HepG2 (cell line): ENCODE measurements around the gene SMR3B.

Source experiments
- ATF7 ChIP-seq, 2 experiments: fragments of 450-650 bp in 1 of 2; sonication (generic) in 1 of 2; formaldehyde crosslinking in 1 of 2; IDR thresholded peaks; 2 replicates each; pipeline versions ENCODE4 v1.4.0 to v1.6.1; 2016 to 2020; ENCODE audit warnings: antibody characterized with exemption in 1 of 2, mild to moderate bottlenecking in 1 of 2, missing genetic modification reagents in 1 of 2
- PHB2 ChIP-seq: fragments of 450-650 bp; IDR thresholded peaks from 2 replicates; pipeline ENCODE4 v1.6.1; 2018; ENCODE audit not compliant: partially characterized antibody
- U2AF1 ChIP-seq: fragments of 200-400 bp; formaldehyde crosslinking; optimal IDR thresholded peaks from 2 replicates; pipeline ENCODE3; 2017; ENCODE audit warnings: mild to moderate bottlenecking, low read depth, low read length
- ZNF317 ChIP-seq: sonication (generic); formaldehyde crosslinking; IDR thresholded peaks from 2 replicates; pipeline ENCODE4 v1.5.0; 2020; ENCODE audit warnings: mild to moderate bottlenecking, missing genetic modification reagents
- ZNF720 ChIP-seq: sonication (generic); formaldehyde crosslinking; IDR thresholded peaks from 2 replicates; pipeline ENCODE4 v1.4.0; 2020; ENCODE audit warnings: missing genetic modification reagents
- ZNF768 ChIP-seq: sonication (generic); formaldehyde crosslinking; IDR thresholded peaks from 2 replicates; pipeline ENCODE4 v1.4.0; 2020; ENCODE audit warnings: missing genetic modification reagents
- TF ChIP-seq, protein P1 (sequence below): sonication (generic); formaldehyde crosslinking; IDR thresholded peaks from 2 replicates; pipeline ENCODE4 v1.4.0; 2020; ENCODE audit warnings: mild to moderate bottlenecking, missing genetic modification reagents
- TF ChIP-seq, protein P2 (sequence below): sonication (generic); formaldehyde crosslinking; IDR thresholded peaks from 2 replicates; pipeline ENCODE4 v1.8.1; 2023; ENCODE audit warnings: mild to moderate bottlenecking, missing genetic modification reagents

DNA sequence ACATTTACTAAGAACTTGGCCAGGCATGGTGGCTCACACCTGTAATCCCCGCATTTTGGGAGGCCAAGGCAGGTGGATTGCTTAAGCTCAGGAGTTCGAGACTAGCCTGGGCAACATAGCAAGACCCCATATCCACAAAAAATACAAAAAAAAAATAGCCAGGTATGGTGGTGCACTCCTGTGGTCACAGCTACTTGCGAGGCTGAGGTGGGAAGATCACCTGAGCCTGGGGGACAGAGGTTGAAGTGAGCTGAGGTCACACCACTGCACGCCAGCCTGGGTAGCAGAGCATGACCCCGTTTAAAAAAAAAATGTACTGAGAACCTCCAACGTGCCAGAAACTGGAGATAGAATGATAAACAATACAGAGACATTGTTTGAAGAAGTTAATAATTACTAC is 22.8 kb downstream of the SMR3B start:
- TF ChIP-seq PHB2: no peak
- TF ChIP-seq, protein P1, sequence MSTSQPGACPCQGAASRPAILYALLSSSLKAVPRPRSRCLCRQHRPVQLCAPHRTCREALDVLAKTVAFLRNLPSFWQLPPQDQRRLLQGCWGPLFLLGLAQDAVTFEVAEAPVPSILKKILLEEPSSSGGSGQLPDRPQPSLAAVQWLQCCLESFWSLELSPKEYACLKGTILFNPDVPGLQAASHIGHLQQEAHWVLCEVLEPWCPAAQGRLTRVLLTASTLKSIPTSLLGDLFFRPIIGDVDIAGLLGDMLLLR (CRISPR knock-in tag): no peak
- TF ChIP-seq ZNF317 (CRISPR knock-in tag): no peak
- no peak for TF ChIP-seq ZNF768 (CRISPR knock-in tag)
- TF ChIP-seq, protein P2, sequence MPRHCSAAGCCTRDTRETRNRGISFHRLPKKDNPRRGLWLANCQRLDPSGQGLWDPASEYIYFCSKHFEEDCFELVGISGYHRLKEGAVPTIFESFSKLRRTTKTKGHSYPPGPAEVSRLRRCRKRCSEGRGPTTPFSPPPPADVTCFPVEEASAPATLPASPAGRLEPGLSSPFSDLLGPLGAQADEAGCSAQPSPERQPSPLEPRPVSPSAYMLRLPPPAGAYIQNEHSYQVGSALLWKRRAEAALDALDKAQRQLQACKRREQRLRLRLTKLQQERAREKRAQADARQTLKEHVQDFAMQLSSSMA: no peak
- TF ChIP-seq ATF7 (IDR thresholded peaks at IDR 0.05): no peak
- TF ChIP-seq ATF7 (CRISPR knock-in tag; IDR thresholded peaks at IDR 0.05): no peak
- no peak for TF ChIP-seq U2AF1
- no peak for TF ChIP-seq ZNF720 (CRISPR knock-in tag)
